Astrocyte (in vitro differentiated cells and primary cell): Measurements from ENCODE around the gene DYNC2I2. TPM values are rescaled to one million over a fixed set of nuclear protein-coding genes. Genes with fewer than 3 reads are reported as not detected.

Source experiments
- DNase-seq: peaks from one replicate; pipeline ENCODE4 v3.0.0-alpha.2; 2010; ENCODE audit warnings: low read depth
- FAIRE-seq: peaks from 2 replicates; lab custom pipeline; 2011; peaks lifted over from hg19 to GRCh38; lab: Jason Lieb, UNC
- H2AFZ ChIP-seq: 2 replicates; pipeline ENCODE4 v1.6.0; 2012; ENCODE audit warnings: low read depth, low read length, inconsistent platforms
- H3K27ac ChIP-seq: 2 replicates; pipeline ENCODE4 v1.5.1; 2011; ENCODE audit warnings: low read depth, low read length, inconsistent platforms
- H3K27me3 ChIP-seq: 2 replicates; pipeline ENCODE4 v1.6.0; 2011; ENCODE audit warnings: low read length, inconsistent platforms; ENCODE audit not compliant: insufficient read depth
- H3K36me3 ChIP-seq: 2 replicates; pipeline ENCODE4 v1.5.1; 2011; ENCODE audit warnings: low read length, inconsistent platforms; ENCODE audit not compliant: insufficient read depth
- H3K4me1 ChIP-seq: 2 replicates; pipeline ENCODE4 v1.5.1; 2011; ENCODE audit warnings: low read length, inconsistent platforms; ENCODE audit not compliant: insufficient read depth
- H3K4me2 ChIP-seq: 2 replicates; pipeline ENCODE4 v1.6.0; 2012; ENCODE audit warnings: low read length, inconsistent platforms
- H3K4me3 ChIP-seq: 2 replicates; pipeline ENCODE4 v1.5.1; 2011; ENCODE audit warnings: low read depth, mild to moderate bottlenecking, low read length, inconsistent platforms; ENCODE audit not compliant: insufficient read depth
- H3K79me2 ChIP-seq: 2 replicates; pipeline ENCODE4 v1.6.0; 2012; ENCODE audit warnings: mild to moderate bottlenecking, low read length, inconsistent platforms; ENCODE audit not compliant: insufficient read depth
- H3K9ac ChIP-seq: 2 replicates; pipeline ENCODE4 v1.6.0; 2012; ENCODE audit warnings: mild to moderate bottlenecking, low read length, inconsistent platforms
- H3K9me3 ChIP-seq: 2 replicates; pipeline ENCODE4 v1.5.1; 2012; ENCODE audit warnings: low read depth, mild to moderate bottlenecking, low read length, inconsistent platforms; ENCODE audit not compliant: insufficient read depth
- H4K20me1 ChIP-seq: 2 replicates; pipeline ENCODE4 v1.6.0; 2012; ENCODE audit warnings: low read length, inconsistent platforms; ENCODE audit not compliant: insufficient read depth
- H3K27ac Mint-ChIP-seq: one replicate; pipeline ENCODE4 v1.8.0; 2021; ENCODE audit warnings: mild to moderate bottlenecking, mixed read lengths; ENCODE audit not compliant: unreplicated experiment
- H3K27me3 Mint-ChIP-seq: one replicate; pipeline ENCODE4 v1.8.0; 2021; ENCODE audit warnings: low read depth, mixed read lengths; ENCODE audit not compliant: unreplicated experiment
- H3K36me3 Mint-ChIP-seq: one replicate; pipeline ENCODE4 v1.8.0; 2021; ENCODE audit warnings: low read depth, mixed read lengths; ENCODE audit not compliant: unreplicated experiment
- H3K4me1 Mint-ChIP-seq: one replicate; pipeline ENCODE4 v1.8.0; 2021; ENCODE audit warnings: low read depth, mixed read lengths; ENCODE audit not compliant: unreplicated experiment
- H3K4me3 Mint-ChIP-seq: one replicate; pipeline ENCODE4 v1.8.0; 2021; ENCODE audit warnings: mild to moderate bottlenecking, moderate library complexity, mixed read lengths; ENCODE audit not compliant: unreplicated experiment
- H3K9me3 Mint-ChIP-seq: one replicate; pipeline ENCODE4 v1.8.0; 2021; ENCODE audit warnings: mild to moderate bottlenecking, mixed read lengths; ENCODE audit not compliant: unreplicated experiment
- CTCF ChIP-seq: IDR thresholded peaks from 2 replicates; pipeline ENCODE4 v1.5.1; 2011; ENCODE audit warnings: low read depth, mild to moderate bottlenecking, inconsistent platforms, low read length, moderate library complexity; ENCODE audit not compliant: insufficient read depth
- EZH2 ChIP-seq: IDR thresholded peaks from 2 replicates; pipeline ENCODE4 v1.6.1; 2012; ENCODE audit warnings: mild to moderate bottlenecking, low read length, inconsistent platforms; ENCODE audit not compliant: insufficient read depth
- total RNA-seq: library from RNA; stranded (reverse); gene quantifications from 2 replicates; pipeline ENCODE4 v1.2.1, GENCODE V29; 2021

Gene DYNC2I2
- total RNA-seq, 1 donor from 2014 or later, result 20.6 TPM

- H3K9ac ChIP-seq, result no peak overlapping the region
- H3K4me3 Mint-ChIP-seq, result no peak overlapping the region
Measured at GRCh38 chr9:128657796-128658195, 1.1 kb upstream of the DYNC2I2 start.

GRCh38 chr9:128657344-128657704 lies 677 bp upstream of the DYNC2I2 start:
- no peaks in the 10 kb centered on the region for H4K20me1 ChIP-seq
- H3K9me3 ChIP-seq, result no peaks in the 10 kb centered on the region
- H3K27ac ChIP-seq, result peak overlapping the region; percentile 100
- peak overlapping the region; percentile 85 for H3K4me3 Mint-ChIP-seq
- H3K9me3 Mint-ChIP-seq, result no peaks in the 10 kb centered on the region
- peaks cover 2% of the 10 kb centered on the region for H3K36me3 Mint-ChIP-seq
- H3K4me1 Mint-ChIP-seq, result no peaks in the 10 kb centered on the region
- FAIRE-seq, result no peak
- TF ChIP-seq CTCF (no peak), EZH2 (no peak)
- peaks cover 6% of the 10 kb centered on the region for H3K79me2 ChIP-seq
- H3K27ac Mint-ChIP-seq, result peak overlapping the region; percentile 100
- H3K4me3 ChIP-seq, result no peak overlapping the region
- H3K4me2 ChIP-seq, result peak overlapping the region; percentile 100
- H3K9ac ChIP-seq, result peak overlapping the region; percentile 98
- H3K27me3 ChIP-seq, result no peaks in the 10 kb centered on the region
- H2AFZ ChIP-seq, result peak overlapping the region; percentile 100
- no peak for DNase-seq
- no peaks in the 10 kb centered on the region for H3K27me3 Mint-ChIP-seq
- no peaks in the 10 kb centered on the region for H3K36me3 ChIP-seq
- no peaks in the 10 kb centered on the region for H3K4me1 ChIP-seq

More at GRCh38 chr9:128657796-128658195, 1.1 kb upstream of the DYNC2I2 start:
- no peaks in the 10 kb centered on the region for H3K27me3 ChIP-seq
- no peaks in the 10 kb centered on the region for H3K4me1 ChIP-seq
- no peak overlapping the region for H2AFZ ChIP-seq
- FAIRE-seq (no peak), DNase-seq (no peak)
- H3K36me3 Mint-ChIP-seq, result peaks cover 2% of the 10 kb centered on the region
- peak overlapping the region; percentile 100 for H3K27ac Mint-ChIP-seq
- no peak overlapping the region for H3K27ac ChIP-seq
- H3K36me3 ChIP-seq, result no peaks in the 10 kb centered on the region
- no peak overlapping the region for H3K4me3 ChIP-seq
- H3K9me3 Mint-ChIP-seq, result no peaks in the 10 kb centered on the region
- TF ChIP-seq CTCF, result no peak
- no peak for TF ChIP-seq EZH2
- H3K4me1 Mint-ChIP-seq, result no peaks in the 10 kb centered on the region
- H4K20me1 ChIP-seq, result no peaks in the 10 kb centered on the region
- H3K79me2 ChIP-seq, result peaks cover 6% of the 10 kb centered on the region
- no peaks in the 10 kb centered on the region for H3K27me3 Mint-ChIP-seq
- no peaks in the 10 kb centered on the region for H3K9me3 ChIP-seq
- H3K4me2 ChIP-seq, result no peak overlapping the region

GRCh38 chr9:128654481-128654880 lies 2.2 kb downstream of the DYNC2I2 start:
- Mint-ChIP-seq H3K36me3 (peaks cover 2% of the 10 kb centered on the region), H3K9me3 (no peaks in the 10 kb centered on the region), H3K4me1 (no peaks in the 10 kb centered on the region), H3K27ac (no peak overlapping the region), H3K27me3 (no peaks in the 10 kb centered on the region), H3K4me3 (peak overlapping the region; percentile 30)
- H3K36me3 ChIP-seq, result no peaks in the 10 kb centered on the region
- H3K9me3 ChIP-seq, result no peaks in the 10 kb centered on the region
- no peaks in the 10 kb centered on the region for H3K4me1 ChIP-seq
- FAIRE-seq, result no peak
- H4K20me1 ChIP-seq, result no peaks in the 10 kb centered on the region
- H3K4me2 ChIP-seq, result no peak overlapping the region
- no peak overlapping the region for H3K4me3 ChIP-seq
- no peak overlapping the region for H3K9ac ChIP-seq
- peaks cover 6% of the 10 kb centered on the region for H3K79me2 ChIP-seq
- H2AFZ ChIP-seq, result no peak overlapping the region
- H3K27me3 ChIP-seq, result no peaks in the 10 kb centered on the region
- DNase-seq, result no peak
- H3K27ac ChIP-seq, result no peak overlapping the region
- TF ChIP-seq EZH2 (no peak), CTCF (no peak)
